PC-3 (cell line): ENCODE results near the gene EBPL. TPM values are rescaled to one million over a fixed set of nuclear protein-coding genes. Genes with fewer than 3 reads are reported as not detected.

Experiments used
- ATAC-seq: fragments of 200-7000 bp; cut with Tn5 transposase; 2 replicates; pipeline ENCODE4 v1.9.1; 2020; ENCODE audit warnings: mild to moderate bottlenecking, moderate library complexity
- BruUV-seq: library from RNA; stranded (reverse); fragments of 400-500 nt; replicated peaks from 2 replicates; lab custom pipeline; 2021; lab: Mats Ljungman, UMichigan
- CTCF ChIA-PET: fragments of 300-600 bp; sonication (Branson Sonifier 250); formaldehyde crosslinking; loops from one replicate; lab custom pipeline; 2022; ENCODE audit warnings: antibody characterized with exemption; lab: Charles Lee
- POLR2A ChIA-PET: fragments of 300-600 bp; sonication (Branson Sonifier 250); formaldehyde crosslinking; loops from one replicate; lab custom pipeline; 2022; ENCODE audit warnings: antibody characterized with exemption; ENCODE audit not compliant: unreplicated experiment; lab: Charles Lee
- DNase-seq: peaks from one replicate; pipeline ENCODE4 v3.0.0-alpha.2; 2015
- H2AFZ ChIP-seq: fragments of 300-600 bp; sonication (generic); 2 replicates; pipeline ENCODE4 v1.6.0; 2016; ENCODE audit warnings: antibody characterized with exemption, low read length
- H3F3A ChIP-seq: fragments of 300-600 bp; sonication (generic); one replicate; pipeline ENCODE4 v1.6.0; 2017; ENCODE audit warnings: antibody characterized with exemption, low read length, control low read depth, mild to moderate bottlenecking; ENCODE audit not compliant: unreplicated experiment
- H3K27ac ChIP-seq: fragments of 300-600 bp; sonication (generic); 2 replicates; pipeline ENCODE4 v1.5.1; 2016; ENCODE audit warnings: mild to moderate bottlenecking, low read length
- H3K27me3 ChIP-seq: fragments of 300-600 bp; sonication (generic); 2 replicates; pipeline ENCODE4 v1.6.1; 2016; ENCODE audit warnings: low read length, mixed read lengths
- H3K36me3 ChIP-seq: fragments of 300-600 bp; sonication (generic); 2 replicates; pipeline ENCODE4 v1.6.1; 2016; ENCODE audit warnings: low read depth, mixed run types, low read length, mixed read lengths
- H3K4me1 ChIP-seq: fragments of 300-600 bp; sonication (generic); 2 replicates; pipeline ENCODE4 v1.5.1; 2016; ENCODE audit warnings: low read length; ENCODE audit not compliant: insufficient read depth
- H3K4me2 ChIP-seq: fragments of 300-600 bp; sonication (generic); 2 replicates; pipeline ENCODE4 v1.6.0; 2016; ENCODE audit warnings: low read length
- H3K4me3 ChIP-seq: fragments of 300-600 bp; sonication (generic); 2 replicates; pipeline ENCODE4 v1.5.1; 2016; ENCODE audit warnings: mild to moderate bottlenecking, low read length, mixed read lengths
- H3K79me2 ChIP-seq: fragments of 300-600 bp; sonication (generic); 2 replicates; pipeline ENCODE4 v1.6.1; 2017; ENCODE audit warnings: low read length, mixed read lengths
- H3K9ac ChIP-seq: fragments of 300-600 bp; sonication (generic); 2 replicates; pipeline ENCODE4 v1.6.0; 2016; ENCODE audit warnings: mild to moderate bottlenecking, low read length
- H3K9me2 ChIP-seq: fragments of 300-600 bp; sonication (generic); replicated peaks from 2 replicates; pipeline ENCODE4 v1.6.1; 2016; ENCODE audit warnings: mixed run types, low read length, mixed read lengths
- H3K9me3 ChIP-seq: fragments of 300-600 bp; sonication (generic); 2 replicates; pipeline ENCODE4 v1.6.1; 2016; ENCODE audit warnings: low read length, mixed read lengths
- H4K20me1 ChIP-seq: fragments of 300-600 bp; sonication (generic); 2 replicates; pipeline ENCODE4 v1.6.1; 2016; ENCODE audit warnings: low read length, mixed read lengths
- EZH2 ChIP-seq: fragments of 300-600 bp; sonication (generic); IDR thresholded peaks from one replicate; pipeline ENCODE4 v1.6.1; 2017; ENCODE audit warnings: antibody characterized with exemption, mild to moderate bottlenecking, low read length; ENCODE audit not compliant: unreplicated experiment
- EZH2phosphoT487 ChIP-seq: fragments of 300-600 bp; sonication (generic); IDR thresholded peaks from 2 replicates; pipeline ENCODE4 v1.6.1; 2018; ENCODE audit warnings: mild to moderate bottlenecking, antibody characterized with exemption, low read length, borderline replicate concordance
- intact Hi-C: fragments of 100-400 bp; cut with micrococcal nuclease; formaldehyde crosslinking; loops from 2 replicates; pipeline ENCODE4 v1.9.0; 2023
- total RNA-seq: library from RNA; depleted of rRNA; stranded (reverse); fragments of >200 nt; gene quantifications from 2 replicates; pipeline ENCODE4 v1.2.3, GENCODE V29; 2014
- TF ChIP-seq, protein P1 (sequence below): fragments of 300-600 bp; sonication (generic); conservative IDR thresholded peaks from 2 replicates; pipeline ENCODE4 v1.5.1; 2017; ENCODE audit warnings: antibody characterized with exemption, low read depth, mild to moderate bottlenecking, low read length

The EBPL gene
- total RNA-seq, 1 experiment from 2014 or later = 108 TPM

DNA sequence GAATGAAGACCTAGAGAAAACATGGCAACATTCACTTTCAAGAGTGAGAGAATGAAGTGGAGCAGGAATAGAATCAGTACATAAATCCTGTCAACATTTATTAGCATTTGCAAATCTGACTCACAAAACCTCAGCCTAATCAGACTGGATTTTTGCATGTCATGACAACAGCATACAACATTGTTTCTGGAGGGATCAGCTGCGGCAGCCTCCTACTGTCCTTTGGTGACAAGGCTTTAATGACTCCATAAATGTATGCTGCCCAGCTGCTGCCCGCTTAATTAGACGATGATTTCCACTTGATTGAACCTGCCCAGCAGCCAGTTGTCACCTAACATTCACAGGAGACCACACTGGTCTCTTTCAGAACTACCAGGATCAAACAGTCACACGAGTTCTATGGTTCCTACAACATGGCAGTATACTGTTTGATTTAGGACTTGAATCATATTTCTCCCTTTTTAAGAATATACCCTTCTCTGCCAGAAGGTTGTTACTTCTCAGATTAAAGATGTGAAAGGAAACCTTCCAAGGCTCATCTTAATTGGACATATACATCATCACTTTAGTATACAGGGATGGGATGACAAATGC, 9.3 kb downstream of the EBPL start:
- no TSS peak for BruUV-seq
- H3K27ac ChIP-seq = peak overlapping the region; percentile 22; the same call in 1 of the 2 replicates
- intact Hi-C loops = no loop called here
- POLR2A ChIA-PET = interaction anchor here (1.2 kb wide), 1 partner anchor 9 kb away, joined by 3 read pairs; the partner anchor contains the start of gene EBPL
- TF ChIP-seq, protein P1, sequence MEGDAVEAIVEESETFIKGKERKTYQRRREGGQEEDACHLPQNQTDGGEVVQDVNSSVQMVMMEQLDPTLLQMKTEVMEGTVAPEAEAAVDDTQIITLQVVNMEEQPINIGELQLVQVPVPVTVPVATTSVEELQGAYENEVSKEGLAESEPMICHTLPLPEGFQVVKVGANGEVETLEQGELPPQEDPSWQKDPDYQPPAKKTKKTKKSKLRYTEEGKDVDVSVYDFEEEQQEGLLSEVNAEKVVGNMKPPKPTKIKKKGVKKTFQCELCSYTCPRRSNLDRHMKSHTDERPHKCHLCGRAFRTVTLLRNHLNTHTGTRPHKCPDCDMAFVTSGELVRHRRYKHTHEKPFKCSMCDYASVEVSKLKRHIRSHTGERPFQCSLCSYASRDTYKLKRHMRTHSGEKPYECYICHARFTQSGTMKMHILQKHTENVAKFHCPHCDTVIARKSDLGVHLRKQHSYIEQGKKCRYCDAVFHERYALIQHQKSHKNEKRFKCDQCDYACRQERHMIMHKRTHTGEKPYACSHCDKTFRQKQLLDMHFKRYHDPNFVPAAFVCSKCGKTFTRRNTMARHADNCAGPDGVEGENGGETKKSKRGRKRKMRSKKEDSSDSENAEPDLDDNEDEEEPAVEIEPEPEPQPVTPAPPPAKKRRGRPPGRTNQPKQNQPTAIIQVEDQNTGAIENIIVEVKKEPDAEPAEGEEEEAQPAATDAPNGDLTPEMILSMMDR = no peak
- no peak for TF ChIP-seq EZH2phosphoT487
- no peak for TF ChIP-seq EZH2
- H3K4me1 ChIP-seq = peaks cover 12% of the 10 kb centered on the region
- H3K4me3 ChIP-seq = no peak overlapping the region
- ATAC-seq (peak; percentile 92), DNase-seq (peak; percentile 64)
- H3K9ac ChIP-seq = no peak overlapping the region
- peak overlapping the region; percentile 40 for H3K4me2 ChIP-seq
- H4K20me1 ChIP-seq = peaks cover 10% of the 10 kb centered on the region; the same call in 1 of the 2 replicates
- no peaks in the 10 kb centered on the region for H3K36me3 ChIP-seq
- CTCF ChIA-PET = interaction anchor here (0.6 kb wide), 1 partner anchor 110 kb away, joined by 5 read pairs; no protein-coding TSS in a partner anchor
- H3K27me3 ChIP-seq = no peaks in the 10 kb centered on the region
- H3F3A ChIP-seq = no peaks in the 10 kb centered on the region
- no peak overlapping the region for H2AFZ ChIP-seq
- peaks cover 87% of the 10 kb centered on the region for H3K79me2 ChIP-seq
- no peaks in the 10 kb centered on the region for H3K9me3 ChIP-seq
- H3K9me2 ChIP-seq = no peaks in the 10 kb centered on the region

DNA sequence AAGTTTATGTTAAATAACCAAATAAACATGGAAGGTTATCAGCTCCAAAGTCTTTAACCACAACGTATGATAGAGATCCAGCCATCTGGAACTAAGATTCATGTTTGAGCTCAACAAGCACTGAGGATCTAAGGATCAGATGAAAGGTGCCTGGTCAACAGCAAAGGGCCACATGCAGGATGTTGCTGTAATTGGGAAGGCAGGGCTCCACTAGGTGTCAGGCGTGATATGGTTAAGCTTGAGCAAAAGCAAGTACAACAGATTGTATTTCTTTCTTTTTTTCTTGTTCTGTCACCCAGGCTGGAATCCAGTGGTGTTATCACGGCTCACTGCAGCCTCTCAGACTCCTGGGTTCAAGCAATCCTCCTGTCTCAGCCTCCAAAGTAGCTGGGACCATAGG, 12.0 kb downstream of the EBPL start:
- no peak for TF ChIP-seq EZH2
- TF ChIP-seq, protein P1 = peak; percentile 33; the same call in 1 of the 2 replicates
- no peaks in the 10 kb centered on the region for H3K9me2 ChIP-seq
- no peak overlapping the region for H3K27ac ChIP-seq
- no peak overlapping the region for H2AFZ ChIP-seq
- H3K36me3 ChIP-seq = no peaks in the 10 kb centered on the region
- H3K9me3 ChIP-seq = no peaks in the 10 kb centered on the region
- peak; percentile 52 for ATAC-seq
- no peak for DNase-seq
- ChIA-PET POLR2A (no interaction called here), CTCF (interaction anchor here (0.9 kb wide), 1 partner anchor 114 kb away, joined by 3 read pairs; no protein-coding TSS in a partner anchor)
- no peaks in the 10 kb centered on the region for H3K27me3 ChIP-seq
- H3K79me2 ChIP-seq = peaks cover 74% of the 10 kb centered on the region
- no peak overlapping the region for H3K4me3 ChIP-seq
- intact Hi-C loops = loop anchor here (1.0 kb wide), 1 partner anchor 19 kb away; no protein-coding TSS in a partner anchor
- no peak overlapping the region for H3K4me2 ChIP-seq
- H3K4me1 ChIP-seq = peaks cover 12% of the 10 kb centered on the region
- no TSS peak for BruUV-seq
- no peaks in the 10 kb centered on the region for H3F3A ChIP-seq
- peaks cover 10% of the 10 kb centered on the region; the same call in 1 of the 2 replicates for H4K20me1 ChIP-seq
- no peak overlapping the region for H3K9ac ChIP-seq
